ENCODE results near the gene ZNF135.

The ZNF135 gene

GRCh38 chr19:58034477-58034793 is 24.6 kb upstream of the ZNF135 start:
- H3K9ac ChIP-seq (ENCODE audit: low read length): no peak overlapping the region
- no peaks in the 10 kb centered on the region; the same call in 1 of the 2 replicates for H3K4me1 ChIP-seq (ENCODE audit: control insufficient read depth, insufficient read depth, low read length)
- H3K27ac ChIP-seq (ENCODE audit: low read depth, low read length): no peak overlapping the region
- no peaks in the 10 kb centered on the region for H3K27me3 ChIP-seq (ENCODE audit: control insufficient read depth, insufficient read depth, low read length)
- peak overlapping the region; percentile 56; the same call in 1 of the 2 replicates for H3K4me3 ChIP-seq (ENCODE audit: low read depth, low read length)
- H3K9me3 ChIP-seq (ENCODE audit: control insufficient read depth, insufficient read depth, low read depth, low read length): peaks cover 45% of the 10 kb centered on the region
- no peaks in the 10 kb centered on the region for H3K36me3 ChIP-seq (ENCODE audit: control insufficient read depth, insufficient read depth, low read length)

GRCh38 chr19:58035863-58036262 is 23.2 kb upstream of the ZNF135 start:
- no peak overlapping the region for H3K27ac ChIP-seq (ENCODE audit: low read depth, low read length)
- H3K36me3 ChIP-seq (ENCODE audit: control insufficient read depth, insufficient read depth, low read length): no peaks in the 10 kb centered on the region
- no peak overlapping the region for H3K4me3 ChIP-seq (ENCODE audit: low read depth, low read length)
- H3K9ac ChIP-seq (ENCODE audit: low read length): no peak overlapping the region
- H3K27me3 ChIP-seq (ENCODE audit: control insufficient read depth, insufficient read depth, low read length): no peaks in the 10 kb centered on the region
- peaks cover 45% of the 10 kb centered on the region for H3K9me3 ChIP-seq (ENCODE audit: control insufficient read depth, insufficient read depth, low read depth, low read length)
- no peaks in the 10 kb centered on the region; the same call in 1 of the 2 replicates for H3K4me1 ChIP-seq (ENCODE audit: control insufficient read depth, insufficient read depth, low read length)

GRCh38 chr19:58037927-58038687 is 21.0 kb upstream of the ZNF135 start:
- Histone ChIP-seq H3K4me1 (ENCODE audit: control insufficient read depth, insufficient read depth, low read length) (no peaks in the 10 kb centered on the region; the same call in 1 of the 2 replicates), H3K9ac (ENCODE audit: low read length) (no peak overlapping the region), H3K9me3 (ENCODE audit: control insufficient read depth, insufficient read depth, low read depth, low read length) (peaks cover 56% of the 10 kb centered on the region), H3K36me3 (ENCODE audit: control insufficient read depth, insufficient read depth, low read length) (no peaks in the 10 kb centered on the region), H3K27ac (ENCODE audit: low read depth, low read length) (no peak overlapping the region), H3K27me3 (ENCODE audit: control insufficient read depth, insufficient read depth, low read length) (no peaks in the 10 kb centered on the region), H3K4me3 (ENCODE audit: low read depth, low read length) (no peak overlapping the region)

GRCh38 chr19:58038688-58039204 is 20.3 kb upstream of the ZNF135 start:
- Histone ChIP-seq H3K27ac (ENCODE audit: low read depth, low read length) (no peak overlapping the region), H3K27me3 (ENCODE audit: control insufficient read depth, insufficient read depth, low read length) (no peaks in the 10 kb centered on the region), H3K9ac (ENCODE audit: low read length) (no peak overlapping the region), H3K9me3 (ENCODE audit: control insufficient read depth, insufficient read depth, low read depth, low read length) (peaks cover 62% of the 10 kb centered on the region), H3K4me3 (ENCODE audit: low read depth, low read length) (no peak overlapping the region), H3K36me3 (ENCODE audit: control insufficient read depth, insufficient read depth, low read length) (no peaks in the 10 kb centered on the region), H3K4me1 (ENCODE audit: control insufficient read depth, insufficient read depth, low read length) (no peaks in the 10 kb centered on the region; the same call in 1 of the 2 replicates)

GRCh38 chr19:58040751-58041525 is 18.1 kb upstream of the ZNF135 start:
- Histone ChIP-seq H3K4me3 (ENCODE audit: low read depth, low read length) (no peak overlapping the region), H3K27me3 (ENCODE audit: control insufficient read depth, insufficient read depth, low read length) (no peaks in the 10 kb centered on the region), H3K4me1 (ENCODE audit: control insufficient read depth, insufficient read depth, low read length) (no peaks in the 10 kb centered on the region; the same call in 1 of the 2 replicates), H3K27ac (ENCODE audit: low read depth, low read length) (no peak overlapping the region), H3K9me3 (ENCODE audit: control insufficient read depth, insufficient read depth, low read depth, low read length) (peaks cover 66% of the 10 kb centered on the region), H3K36me3 (ENCODE audit: control insufficient read depth, insufficient read depth, low read length) (no peaks in the 10 kb centered on the region), H3K9ac (ENCODE audit: low read length) (no peak overlapping the region)

GRCh38 chr19:58042495-58043340 is 16.4 kb upstream of the ZNF135 start:
- H3K4me1 ChIP-seq (ENCODE audit: control insufficient read depth, insufficient read depth, low read length): no peaks in the 10 kb centered on the region; the same call in 1 of the 2 replicates
- H3K36me3 ChIP-seq (ENCODE audit: control insufficient read depth, insufficient read depth, low read length): no peaks in the 10 kb centered on the region
- H3K27me3 ChIP-seq (ENCODE audit: control insufficient read depth, insufficient read depth, low read length): no peaks in the 10 kb centered on the region
- no peak overlapping the region for H3K27ac ChIP-seq (ENCODE audit: low read depth, low read length)
- no peak overlapping the region for H3K9ac ChIP-seq (ENCODE audit: low read length)
- H3K9me3 ChIP-seq (ENCODE audit: control insufficient read depth, insufficient read depth, low read depth, low read length): peaks cover 78% of the 10 kb centered on the region
- no peak overlapping the region; the same call in 1 of the 2 replicates for H3K4me3 ChIP-seq (ENCODE audit: low read depth, low read length)

- no peaks in the 10 kb centered on the region for H3K27me3 ChIP-seq (ENCODE audit: control insufficient read depth, insufficient read depth, low read length)
- peaks cover 82% of the 10 kb centered on the region for H3K9me3 ChIP-seq (ENCODE audit: control insufficient read depth, insufficient read depth, low read depth, low read length)
- H3K4me3 ChIP-seq (ENCODE audit: low read depth, low read length): no peak overlapping the region
- no peaks in the 10 kb centered on the region for H3K36me3 ChIP-seq (ENCODE audit: control insufficient read depth, insufficient read depth, low read length)
- no peak overlapping the region for H3K9ac ChIP-seq (ENCODE audit: low read length)
- no peak overlapping the region for H3K27ac ChIP-seq (ENCODE audit: low read depth, low read length)
- no peaks in the 10 kb centered on the region for H3K4me1 ChIP-seq (ENCODE audit: control insufficient read depth, insufficient read depth, low read length)
These were observed 14.7 kb upstream of the ZNF135 start for GRCh38 chr19:58044391-58044790.

GRCh38 chr19:58044886-58045285 is 14.2 kb upstream of the ZNF135 start:
- Histone ChIP-seq H3K4me3 (ENCODE audit: low read depth, low read length) (no peak overlapping the region), H3K4me1 (ENCODE audit: control insufficient read depth, insufficient read depth, low read length) (no peaks in the 10 kb centered on the region), H3K9ac (ENCODE audit: low read length) (no peak overlapping the region), H3K27ac (ENCODE audit: low read depth, low read length) (no peak overlapping the region), H3K27me3 (ENCODE audit: control insufficient read depth, insufficient read depth, low read length) (no peaks in the 10 kb centered on the region), H3K9me3 (ENCODE audit: control insufficient read depth, insufficient read depth, low read depth, low read length) (peaks cover 85% of the 10 kb centered on the region), H3K36me3 (ENCODE audit: control insufficient read depth, insufficient read depth, low read length) (no peaks in the 10 kb centered on the region)

- no peak overlapping the region for H3K9ac ChIP-seq (ENCODE audit: low read length)
- peaks cover 80% of the 10 kb centered on the region for H3K9me3 ChIP-seq (ENCODE audit: control insufficient read depth, insufficient read depth, low read depth, low read length)
- no peak overlapping the region for H3K27ac ChIP-seq (ENCODE audit: low read depth, low read length)
- H3K36me3 ChIP-seq (ENCODE audit: control insufficient read depth, insufficient read depth, low read length): no peaks in the 10 kb centered on the region
- no peaks in the 10 kb centered on the region for H3K27me3 ChIP-seq (ENCODE audit: control insufficient read depth, insufficient read depth, low read length)
- H3K4me1 ChIP-seq (ENCODE audit: control insufficient read depth, insufficient read depth, low read length): no peaks in the 10 kb centered on the region
- H3K4me3 ChIP-seq (ENCODE audit: low read depth, low read length): no peak overlapping the region
These were observed 13.6 kb upstream of the ZNF135 start for GRCh38 chr19:58045411-58046050.

- Histone ChIP-seq H3K9ac (ENCODE audit: low read length) (no peak overlapping the region), H3K36me3 (ENCODE audit: control insufficient read depth, insufficient read depth, low read length) (no peaks in the 10 kb centered on the region), H3K27me3 (ENCODE audit: control insufficient read depth, insufficient read depth, low read length) (no peaks in the 10 kb centered on the region), H3K4me1 (ENCODE audit: control insufficient read depth, insufficient read depth, low read length) (no peaks in the 10 kb centered on the region), H3K4me3 (ENCODE audit: low read depth, low read length) (no peak overlapping the region), H3K9me3 (ENCODE audit: control insufficient read depth, insufficient read depth, low read depth, low read length) (peaks cover 82% of the 10 kb centered on the region), H3K27ac (ENCODE audit: low read depth, low read length) (no peak overlapping the region)
These were observed 12.2 kb upstream of the ZNF135 start for GRCh38 chr19:58046856-58047255.

Measured in HUES6 (cell line).